GM12874 (cell line): ENCODE measurements around the gene MAST1.

Source experiments
- CTCF ChIP-seq: IDR thresholded peaks from 2 replicates; pipeline ENCODE4 v1.5.1; 2011; ENCODE audit warnings: low read depth, mild to moderate bottlenecking, control low read depth, low read length, moderate library complexity; ENCODE audit not compliant: insufficient read depth

The MAST1 gene

DNA sequence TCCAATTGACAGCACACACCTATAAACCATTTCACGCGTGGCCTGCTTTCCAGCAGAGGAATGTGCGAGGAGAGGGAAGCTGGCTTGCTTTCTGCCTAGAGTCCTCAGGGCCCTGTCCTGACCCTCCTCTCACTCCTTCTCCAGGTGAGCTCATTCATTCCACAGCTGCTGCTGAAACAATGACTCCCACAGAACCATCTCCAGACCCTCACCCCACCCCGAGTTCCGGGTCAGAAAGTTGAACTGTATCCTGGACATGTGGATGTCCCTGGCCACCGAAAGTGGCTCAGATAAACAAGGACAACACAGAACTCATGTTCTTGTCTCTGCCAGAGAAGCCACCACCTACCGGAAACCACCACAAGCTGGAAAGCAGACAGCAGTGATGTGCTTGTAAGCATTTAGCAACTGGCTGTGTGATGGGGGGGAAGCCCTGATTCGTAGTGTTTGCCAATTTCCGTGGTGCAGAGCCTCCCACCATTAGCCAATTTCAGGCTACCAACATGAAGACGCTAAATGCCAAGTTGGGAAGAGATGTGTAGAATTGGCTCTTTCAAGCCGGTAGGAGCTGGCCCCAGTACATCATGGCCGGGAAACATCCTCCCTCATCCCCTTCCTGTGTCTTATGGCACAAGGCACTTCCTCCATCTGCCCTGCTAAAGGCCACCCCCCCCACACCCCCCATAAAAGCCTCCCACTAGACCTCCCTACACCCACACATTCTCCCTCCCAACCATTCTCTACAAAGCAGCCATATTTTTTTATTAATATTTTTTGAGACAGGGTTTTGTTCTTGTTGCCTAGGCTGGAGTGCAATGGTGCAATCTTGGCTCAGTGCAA is 75.8 kb downstream of the MAST1 start:
- TF ChIP-seq CTCF, result no peak

GRCh38 chr19:12918253-12918652 is 79.9 kb downstream of the MAST1 start:
- no peak for TF ChIP-seq CTCF

DNA sequence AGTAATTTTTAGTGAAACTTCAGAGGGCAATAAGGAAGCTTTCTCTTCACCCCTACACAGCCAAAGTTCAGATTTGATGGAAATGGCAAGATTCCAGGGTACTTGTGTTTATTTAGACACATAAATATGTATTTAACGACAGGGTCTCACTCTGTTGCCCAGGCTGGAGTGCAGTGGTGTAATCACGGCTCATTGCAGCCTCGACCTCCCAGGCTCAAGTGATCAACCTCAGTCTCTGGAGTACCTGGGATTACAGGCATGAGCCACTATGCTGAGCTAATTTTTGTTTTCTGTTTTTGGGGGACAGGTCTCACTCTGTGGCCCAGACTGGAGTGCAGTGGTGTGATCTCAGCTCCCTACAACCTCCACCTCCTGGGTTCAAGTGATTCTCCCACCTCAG is 82.7 kb downstream of the MAST1 start:
- TF ChIP-seq CTCF, result no peak

- no peak for TF ChIP-seq CTCF
Observed at GRCh38 chr19:12922959-12923358, 84.6 kb downstream of the MAST1 start.
